Measurements from ENCODE around the gene YWHAH. TPM values are rescaled to one million over a fixed set of nuclear protein-coding genes. Genes with fewer than 3 reads are reported as not detected.

The YWHAH gene
- polyA plus RNA-seq, 3 donors, result 59.5 to 136 (median 132) TPM

GRCh38 chr22:31968022-31968421, 23.7 kb downstream of the YWHAH start:
- no peak for DNase-seq
- Histone ChIP-seq H3K79me2 (ENCODE audit: insufficient read depth, low read length) (no peaks in the 10 kb centered on the region), H3K4me3 (replicated peaks in 1 of 3; ENCODE audit: low read depth in 2 of 3, low read length in 3 of 3) (no peak overlapping the region), H3K27me3 (ENCODE audit: control insufficient read depth in 2 of 2, insufficient read depth in 2 of 2, low read length in 2 of 2) (peaks cover 0 to 12% of the 10 kb centered on the region in 2 donors), H3K36me3 (replicated peaks in 1 of 2; ENCODE audit: control insufficient read depth in 1 of 2, insufficient read depth in 2 of 2, low read length in 2 of 2) (no peaks in the 10 kb centered on the region), H3K27ac (ENCODE audit: low read depth in 1 of 2, low read length in 2 of 2) (no peak overlapping the region), H2AFZ (ENCODE audit: insufficient read depth, low read depth, low read length, poor library complexity, severe bottlenecking) (no peak overlapping the region), H3K4me2 (replicated peaks; ENCODE audit: extremely low read depth, low read length, poor library complexity, severe bottlenecking) (no peak overlapping the region), H3K9me3 (replicated peaks in 1 of 2; ENCODE audit: control insufficient read depth in 1 of 2, insufficient read depth in 1 of 2, low read length in 2 of 2) (no peaks in the 10 kb centered on the region), H3K4me1 (ENCODE audit: control insufficient read depth in 1 of 2, insufficient read depth in 2 of 2, low read length in 2 of 2) (peaks cover 12 to 13% of the 10 kb centered on the region in 2 donors), H3K9ac (ENCODE audit: insufficient read depth, low read length, poor library complexity, severe bottlenecking) (no peak overlapping the region), H4K20me1 (ENCODE audit: insufficient read depth, low read length) (no peaks in the 10 kb centered on the region)
- Mint-ChIP-seq H3K36me3 (no peaks in the 10 kb centered on the region), H3K27me3 (ENCODE audit: low read depth in 3 of 3) (peaks cover 14 to 29% (median 19%) of the 10 kb centered on the region in 3 donors), H3K4me3 (no peak overlapping the region), H3K9me3 (peaks cover 0 to 2% (median 0%) of the 10 kb centered on the region in 7 donors), H3K4me1 (peaks cover 12% of the 10 kb centered on the region), H3K27ac (no peak overlapping the region)
- no CpG with 5 or more reads among the region's 9 CpGs for WGBS (ENCODE audit: insufficient coverage)
- intact Hi-C loops (cut with micrococcal nuclease), result no loop called here
- no peak for TF ChIP-seq CTCF (IDR thresholded peaks at IDR 0.05)

GRCh38 chr22:31969789-31970489, 25.6 kb downstream of the YWHAH start:
- TF ChIP-seq CTCF (IDR thresholded peaks at IDR 0.05), result no peak
- Histone ChIP-seq H3K4me2 (replicated peaks; ENCODE audit: extremely low read depth, low read length, poor library complexity, severe bottlenecking) (peak overlapping the region; percentile 77), H3K36me3 (replicated peaks in 1 of 2; ENCODE audit: control insufficient read depth in 1 of 2, insufficient read depth in 2 of 2, low read length in 2 of 2) (no peaks in the 10 kb centered on the region), H3K27ac (ENCODE audit: low read depth in 1 of 2, low read length in 2 of 2) (no peak overlapping the region), H3K9me3 (replicated peaks in 1 of 2; ENCODE audit: control insufficient read depth in 1 of 2, insufficient read depth in 1 of 2, low read length in 2 of 2) (no peaks in the 10 kb centered on the region), H3K4me1 (ENCODE audit: control insufficient read depth in 1 of 2, insufficient read depth in 2 of 2, low read length in 2 of 2) (peaks cover 12 to 13% of the 10 kb centered on the region in 2 donors), H4K20me1 (ENCODE audit: insufficient read depth, low read length) (no peaks in the 10 kb centered on the region), H2AFZ (ENCODE audit: insufficient read depth, low read depth, low read length, poor library complexity, severe bottlenecking) (peak overlapping the region; percentile 88), H3K79me2 (ENCODE audit: insufficient read depth, low read length) (no peaks in the 10 kb centered on the region), H3K9ac (ENCODE audit: insufficient read depth, low read length, poor library complexity, severe bottlenecking) (no peak overlapping the region), H3K27me3 (ENCODE audit: control insufficient read depth in 2 of 2, insufficient read depth in 2 of 2, low read length in 2 of 2) (peaks cover 0 to 12% of the 10 kb centered on the region in 2 donors), H3K4me3 (replicated peaks in 1 of 3; ENCODE audit: low read depth in 2 of 3, low read length in 3 of 3) (peak overlapping the region in 1 of 3 experiments; percentile 67)
- Mint-ChIP-seq H3K4me1 (peaks cover 12% of the 10 kb centered on the region), H3K36me3 (no peaks in the 10 kb centered on the region), H3K9me3 (peaks cover 0 to 2% (median 0%) of the 10 kb centered on the region in 7 donors), H3K27ac (no peak overlapping the region), H3K4me3 (peak overlapping the region; percentile 76 to 83), H3K27me3 (ENCODE audit: low read depth in 3 of 3) (peaks cover 12 to 27% (median 22%) of the 10 kb centered on the region in 3 donors)
- peak in 1 of 3 donors; percentile 20 for DNase-seq
- 30% methylated on average over 15 of the region's 19 CpGs for WGBS (ENCODE audit: insufficient coverage)
- intact Hi-C loops (cut with micrococcal nuclease), result loop anchor here (2.0 to 10.0 kb wide), 3 partner anchors 23 to 295 kb away; no protein-coding TSS in a partner anchor

Measured in CD14-positive monocyte (primary cell).